HepG2 (cell line): ENCODE measurements around the gene TRIM23. TPM values are rescaled to one million over a fixed set of nuclear protein-coding genes. Genes with fewer than 3 reads are reported as not detected.

ENCODE experiments used
- ATF2 ChIP-seq: sonication (generic); formaldehyde crosslinking; IDR thresholded peaks from 2 replicates; pipeline ENCODE4 v1.4.0; 2020; ENCODE audit warnings: missing genetic modification reagents
- CBX1 ChIP-seq: IDR thresholded peaks from one replicate; pipeline ENCODE4 v1.6.1; 2016; ENCODE audit warnings: antibody characterized with exemption, low read depth
- CC2D1A ChIP-seq: sonication (generic); formaldehyde crosslinking; IDR thresholded peaks from 2 replicates; pipeline ENCODE4 v1.8.1; 2023; ENCODE audit warnings: mild to moderate bottlenecking, missing genetic modification reagents
- ELF4 ChIP-seq: sonication (generic); formaldehyde crosslinking; IDR thresholded peaks from 2 replicates; pipeline ENCODE4 v1.5.0; 2020; ENCODE audit warnings: missing genetic modification reagents, mild to moderate bottlenecking, moderate library complexity, borderline replicate concordance
- FOSL1 ChIP-seq: sonication (generic); formaldehyde crosslinking; IDR thresholded peaks from 2 replicates; pipeline ENCODE4 v1.9.0; 2021; ENCODE audit warnings: missing genetic modification reagents, borderline replicate concordance
- FOXA1 ChIP-seq, 2 experiments: fragments of 450-650 bp in 1 of 2; sonication (generic) in 1 of 2; formaldehyde crosslinking in 1 of 2; IDR thresholded peaks; 2 replicates each; pipeline versions ENCODE4 v1.4.0 to v1.6.1; 2016 to 2020; ENCODE audit warnings: missing genetic modification reagents in 1 of 2
- KLF13 ChIP-seq: sonication (generic); formaldehyde crosslinking; IDR thresholded peaks from 2 replicates; pipeline ENCODE4 v1.4.0; 2020; ENCODE audit warnings: mild to moderate bottlenecking, missing genetic modification reagents
- NFYC ChIP-seq: IDR thresholded peaks from 2 replicates; pipeline ENCODE4 v1.6.1; 2016; ENCODE audit warnings: missing genetic modification reagents, missing compliant biosample characterization
- PATZ1 ChIP-seq: sonication (generic); formaldehyde crosslinking; IDR thresholded peaks from 2 replicates; pipeline ENCODE4 v1.4.0; 2020; ENCODE audit warnings: missing genetic modification reagents
- SRSF1 ChIP-seq: fragments of 200-400 bp; formaldehyde crosslinking; optimal IDR thresholded peaks from 2 replicates; pipeline ENCODE3; 2017; ENCODE audit warnings: mild to moderate bottlenecking, low read depth, low read length, moderate library complexity
- TCF12 ChIP-seq, 2 experiments: fragments of 450-650 bp in 1 of 2; sonication (generic) in 1 of 2; formaldehyde crosslinking in 1 of 2; IDR thresholded peaks; 2 replicates each; pipeline versions ENCODE4 v1.6.1 to v1.8.0; 2017 to 2022; ENCODE audit warnings: antibody characterized with exemption in 1 of 2, mild to moderate bottlenecking in 1 of 2, missing genetic modification reagents in 1 of 2, moderate library complexity in 1 of 2
- TRIM22 ChIP-seq: fragments of 450-650 bp; IDR thresholded peaks from 2 replicates; pipeline ENCODE4 v1.6.1; 2017
- ZBTB46 ChIP-seq: sonication (generic); formaldehyde crosslinking; IDR thresholded peaks from 2 replicates; pipeline ENCODE4 v1.4.0; 2020; ENCODE audit warnings: mild to moderate bottlenecking, missing genetic modification reagents, borderline replicate concordance
- ZKSCAN1 ChIP-seq: fragments of 150-350 bp; IDR thresholded peaks from 2 replicates; pipeline ENCODE4 v1.6.1; 2014; ENCODE audit warnings: low read length
- ZNF232 ChIP-seq: sonication (generic); formaldehyde crosslinking; IDR thresholded peaks from 2 replicates; pipeline ENCODE4 v1.4.0; 2020; ENCODE audit warnings: missing genetic modification reagents, borderline replicate concordance
- ZNF782 ChIP-seq: sonication (generic); formaldehyde crosslinking; IDR thresholded peaks from 2 replicates; pipeline ENCODE4 v1.4.0; 2020; ENCODE audit warnings: missing genetic modification reagents, mild to moderate bottlenecking, borderline replicate concordance
- ZNF788 ChIP-seq: sonication (generic); formaldehyde crosslinking; IDR thresholded peaks from 2 replicates; pipeline ENCODE4 v1.5.0; 2020; ENCODE audit warnings: mild to moderate bottlenecking, missing genetic modification reagents, borderline replicate concordance
- ZSCAN31 ChIP-seq: sonication (generic); formaldehyde crosslinking; IDR thresholded peaks from 2 replicates; pipeline ENCODE4 v1.5.0; 2020; ENCODE audit warnings: low read depth, mild to moderate bottlenecking, missing genetic modification reagents
- ZSCAN5A ChIP-seq: sonication (generic); formaldehyde crosslinking; IDR thresholded peaks from 2 replicates; pipeline ENCODE4 v1.8.0; 2022; ENCODE audit warnings: mild to moderate bottlenecking, missing genetic modification reagents, borderline replicate concordance
- polyA plus RNA-seq, 8 experiments: library from polyadenylated mRNA; depleted of rRNA in 3 of 8; stranded (reverse) in 7 of 8; unstranded in 1 of 8; fragments of >200 nt; fragmentation: Illumina TruSeq in 4 of 8; extraction: Trizol in 4 of 8; gene quantifications; 2 replicates each; pipeline versions ENCODE4 v1.2.1 to v1.2.3, GENCODE V29; 2011 to 2016; ENCODE audit warnings: low read depth in 4 of 8, missing spikeins in 1 of 8, mixed read lengths in 1 of 8; ENCODE audit not compliant: insufficient read depth in 1 of 8
- total RNA-seq, 5 experiments: library from RNA; depleted of rRNA; stranded (reverse); fragments of >200 nt; fragmentation: Illumina TruSeq; extraction: Trizol; gene quantifications; 2 replicates each; pipeline ENCODE4 v1.2.3, GENCODE V29; 2016; ENCODE audit warnings: low read depth in 1 of 5

Gene TRIM23
- total and polyA plus RNA-seq, 2 of the 13 experiments (the other 11 are each of a cell fraction or from before 2014, with no cell fraction given), result 4.6 to 11.4 TPM

- TF ChIP-seq PATZ1 (CRISPR knock-in tag) (peak; percentile 39; the same call in 1 of the 2 replicates), ZNF232 (CRISPR knock-in tag) (no peak), ZBTB46 (no peak), FOXA1 (IDR thresholded peaks at IDR 0.05) (no peak), FOXA1 (CRISPR knock-in tag; IDR thresholded peaks at IDR 0.05) (no peak), ZNF788 (CRISPR knock-in tag) (no peak), ZKSCAN1 (no peak), ZNF782 (CRISPR knock-in tag) (no peak), CC2D1A (no peak), ZSCAN31 (CRISPR knock-in tag) (no peak), ATF2 (peak; percentile 19; the same call in 1 of the 2 replicates), ZSCAN5A (CRISPR knock-in tag) (no peak), CBX1 (no peak), FOSL1 (CRISPR knock-in tag) (no peak), SRSF1 (no peak), KLF13 (CRISPR knock-in tag) (no peak), NFYC (CRISPR knock-in tag) (0 out of 2 replicates have a peak, but pooled peaks have one; percentile 15), ELF4 (CRISPR knock-in tag) (no peak), TRIM22 (no peak), TCF12 (IDR thresholded peaks at IDR 0.05) (no peak), TCF12 (CRISPR knock-in tag; IDR thresholded peaks at IDR 0.05) (no peak)
Observed at GRCh38 chr5:65624571-65625555, 730 bp upstream of the TRIM23 start, which contains the start of the genes SHLD3 and TRAPPC13 (continued).
